Stimulated activated CD4-positive, alpha-beta T cell treated with anti-CD3 and anti-CD28 coated beads, TNF-alpha, amount 100 ng/mL, for 24 hours (primary cell): ENCODE measurements around the gene TOR3A.

Experiments used
- DNase-seq, 3 experiments: peaks; one replicate each; pipeline ENCODE4 v3.0.0-alpha.2; 2020; ENCODE audit warnings: low read depth in 3 of 3

Gene TOR3A

GRCh38 chr1:179066471-179066870, 15.4 kb upstream of the TOR3A start:
- DNase-seq: no peak

GRCh38 chr1:179077396-179077795, 4.5 kb upstream of the TOR3A start:
- no peak for DNase-seq

GRCh38 chr1:179079113-179079761, 2.6 kb upstream of the TOR3A start:
- DNase-seq: peak in 2 of 3 experiments; percentile 12 to 29

- no peak for DNase-seq
Measured at GRCh38 chr1:179080866-179081686, 794 bp upstream of the TOR3A start.

GRCh38 chr1:179082333-179082998, 596 bp downstream of the TOR3A start:
- DNase-seq: peak in 1 of 3 experiments; percentile 21

- DNase-seq: no peak
Measured at GRCh38 chr1:179082999-179083335, 1.1 kb downstream of the TOR3A start.

- no peak for DNase-seq
Measured at GRCh38 chr1:179083533-179083932, 1.7 kb downstream of the TOR3A start.

GRCh38 chr1:179087665-179088064, 5.8 kb downstream of the TOR3A start:
- DNase-seq: no peak

- DNase-seq: no peak
Measured at GRCh38 chr1:179089827-179090482, 8.1 kb downstream of the TOR3A start.

- DNase-seq: no peak
Measured at GRCh38 chr1:179090522-179090921, 8.7 kb downstream of the TOR3A start.

- no peak for DNase-seq
Measured at GRCh38 chr1:179090923-179091322, 9.1 kb downstream of the TOR3A start.

GRCh38 chr1:179091691-179092165, 9.9 kb downstream of the TOR3A start:
- DNase-seq: no peak

GRCh38 chr1:179092896-179093461, 11.1 kb downstream of the TOR3A start:
- no peak for DNase-seq

GRCh38 chr1:179094818-179095217, 12.9 kb downstream of the TOR3A start:
- no peak for DNase-seq

GRCh38 chr1:179095377-179095776, 13.5 kb downstream of the TOR3A start:
- no peak for DNase-seq

GRCh38 chr1:179095924-179096323, 14.1 kb downstream of the TOR3A start:
- no peak for DNase-seq

- DNase-seq: no peak
Measured at GRCh38 chr1:179099891-179100290, 18.0 kb downstream of the TOR3A start.

- no peak for DNase-seq
Measured at GRCh38 chr1:179101566-179101965, 19.7 kb downstream of the TOR3A start.

- no peak for DNase-seq
Measured at GRCh38 chr1:179103999-179104398, 22.1 kb downstream of the TOR3A start.

- DNase-seq: no peak
Measured at GRCh38 chr1:179104611-179105250, 22.9 kb downstream of the TOR3A start.

GRCh38 chr1:179105393-179105792, 23.5 kb downstream of the TOR3A start:
- DNase-seq: no peak
